AG10803 (cell line): ENCODE measurements around the gene AP3B2.

Source experiments
- DNase-seq: peaks from one replicate; pipeline ENCODE4 v3.0.0; 2010; ENCODE audit warnings: low read depth
- H3K4me3 ChIP-seq: 2 replicates; pipeline ENCODE4 v1.5.1; 2011; ENCODE audit warnings: mild to moderate bottlenecking, low read length, control low read depth
- TF ChIP-seq, protein P1 (sequence below): conservative IDR thresholded peaks from 2 replicates; pipeline ENCODE4 v1.5.1; 2011; ENCODE audit warnings: mild to moderate bottlenecking, low read length, control low read depth, inconsistent platforms

AP3B2 gene

DNA sequence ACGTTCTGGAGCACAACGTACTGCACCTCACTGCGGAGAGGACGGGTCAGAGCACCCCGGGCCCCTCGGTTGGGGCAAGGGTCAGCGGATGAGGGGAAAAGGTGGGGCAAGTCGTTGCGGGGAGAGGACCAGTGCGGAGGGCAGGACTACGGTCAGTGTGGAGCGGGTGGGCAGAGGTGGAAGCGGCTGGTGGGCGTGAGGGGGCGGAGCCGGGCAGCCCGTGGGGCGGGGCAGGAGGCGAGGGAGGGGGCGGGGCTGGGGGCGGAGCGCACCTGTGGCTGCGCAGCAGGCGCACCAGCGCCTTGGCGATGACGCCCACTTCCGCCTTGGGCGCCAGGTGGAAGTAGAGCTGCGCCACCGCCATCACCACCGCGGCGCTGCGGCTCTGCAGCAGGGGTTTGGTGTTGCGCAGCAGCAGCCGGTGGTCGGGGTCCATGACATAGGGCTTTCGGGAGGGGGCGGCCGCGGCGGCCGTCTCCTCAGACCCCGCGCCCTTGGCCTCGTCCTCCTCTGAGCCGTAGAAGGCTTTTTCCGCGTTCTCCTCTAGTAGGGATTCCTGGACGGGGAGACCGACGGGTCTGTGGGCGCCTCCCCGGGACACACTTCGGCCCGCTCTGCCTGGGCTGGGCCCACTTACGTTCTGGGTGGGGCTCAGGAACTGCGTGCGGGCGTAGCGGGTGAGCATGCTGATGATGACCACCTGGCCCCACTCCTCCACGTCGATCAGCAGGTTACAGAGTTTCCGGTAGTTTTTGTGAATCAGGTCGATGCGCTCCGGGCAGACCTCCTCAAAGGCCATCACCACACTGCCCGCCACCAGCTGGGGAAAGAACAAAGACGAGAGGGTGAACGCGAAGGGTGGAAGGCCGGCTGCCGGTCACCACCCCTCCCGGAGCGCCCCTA is 29.2 kb downstream of the AP3B2 start:
- H3K4me3 ChIP-seq: no peak overlapping the region
- DNase-seq: no peak

DNA sequence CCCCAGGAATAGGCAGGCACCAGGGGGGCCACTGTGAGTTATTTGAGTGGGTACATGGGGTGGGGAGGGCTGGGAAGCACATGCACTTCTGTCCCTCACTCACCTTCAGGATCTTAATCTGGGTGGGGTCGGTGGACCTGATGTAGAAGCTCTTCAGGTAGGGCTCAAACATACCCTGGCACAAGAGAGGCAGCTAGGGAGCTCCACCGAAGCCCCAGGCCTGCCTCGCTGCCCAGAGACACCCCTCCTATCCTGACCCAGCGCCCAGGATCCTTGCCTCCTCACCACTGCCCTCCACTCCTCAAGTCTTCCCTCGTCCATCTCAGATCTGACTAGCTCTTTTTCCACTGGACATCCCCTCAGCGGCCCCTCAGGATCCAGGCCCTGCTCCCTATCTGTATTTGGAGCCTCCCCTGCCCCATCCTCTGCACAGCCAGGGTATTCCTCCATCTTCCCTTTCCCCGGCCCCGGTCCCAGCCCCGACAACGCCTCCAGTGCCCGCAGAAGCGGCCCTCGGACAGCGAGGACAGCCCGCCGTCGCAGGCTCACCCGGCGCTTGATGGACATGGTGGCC is 30.0 kb downstream of the AP3B2 start:
- DNase-seq: no peak
- no peak overlapping the region for H3K4me3 ChIP-seq
- TF ChIP-seq, protein P1, sequence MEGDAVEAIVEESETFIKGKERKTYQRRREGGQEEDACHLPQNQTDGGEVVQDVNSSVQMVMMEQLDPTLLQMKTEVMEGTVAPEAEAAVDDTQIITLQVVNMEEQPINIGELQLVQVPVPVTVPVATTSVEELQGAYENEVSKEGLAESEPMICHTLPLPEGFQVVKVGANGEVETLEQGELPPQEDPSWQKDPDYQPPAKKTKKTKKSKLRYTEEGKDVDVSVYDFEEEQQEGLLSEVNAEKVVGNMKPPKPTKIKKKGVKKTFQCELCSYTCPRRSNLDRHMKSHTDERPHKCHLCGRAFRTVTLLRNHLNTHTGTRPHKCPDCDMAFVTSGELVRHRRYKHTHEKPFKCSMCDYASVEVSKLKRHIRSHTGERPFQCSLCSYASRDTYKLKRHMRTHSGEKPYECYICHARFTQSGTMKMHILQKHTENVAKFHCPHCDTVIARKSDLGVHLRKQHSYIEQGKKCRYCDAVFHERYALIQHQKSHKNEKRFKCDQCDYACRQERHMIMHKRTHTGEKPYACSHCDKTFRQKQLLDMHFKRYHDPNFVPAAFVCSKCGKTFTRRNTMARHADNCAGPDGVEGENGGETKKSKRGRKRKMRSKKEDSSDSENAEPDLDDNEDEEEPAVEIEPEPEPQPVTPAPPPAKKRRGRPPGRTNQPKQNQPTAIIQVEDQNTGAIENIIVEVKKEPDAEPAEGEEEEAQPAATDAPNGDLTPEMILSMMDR: no peak

More for the DNA sequence above, 29.2 kb downstream of the AP3B2 start:
- TF ChIP-seq, protein P1: no peak

DNA sequence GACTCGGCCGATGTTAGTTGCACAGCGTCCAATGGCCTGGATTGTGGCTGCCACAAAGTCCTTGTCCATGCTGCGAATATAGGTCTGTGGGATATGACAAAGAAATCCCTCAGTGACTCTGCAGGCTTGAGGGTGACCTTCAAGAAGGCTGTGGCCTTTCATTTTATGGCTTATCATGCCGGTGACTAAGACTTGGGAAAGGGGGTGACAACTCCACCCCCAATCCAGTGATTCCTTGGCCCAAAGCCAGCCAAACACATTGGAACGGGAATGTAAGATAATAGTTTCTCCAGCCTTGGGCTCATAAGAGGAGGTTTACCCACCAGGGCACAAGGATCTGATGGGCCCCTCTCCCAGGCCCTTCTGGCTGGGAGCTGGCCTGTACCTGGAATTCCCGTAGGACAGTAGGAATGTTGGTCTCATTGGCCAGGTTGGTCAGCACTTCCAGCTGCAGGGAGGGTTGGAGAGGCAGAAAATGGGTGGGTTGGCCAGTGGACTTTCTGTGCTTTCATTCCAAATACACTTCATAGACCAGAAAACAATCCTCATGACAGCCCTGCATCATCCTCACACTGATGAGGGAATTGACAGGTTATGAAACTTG is 31.9 kb downstream of the AP3B2 start:
- H3K4me3 ChIP-seq: no peak overlapping the region
- DNase-seq: no peak
- TF ChIP-seq, protein P1: no peak

DNA sequence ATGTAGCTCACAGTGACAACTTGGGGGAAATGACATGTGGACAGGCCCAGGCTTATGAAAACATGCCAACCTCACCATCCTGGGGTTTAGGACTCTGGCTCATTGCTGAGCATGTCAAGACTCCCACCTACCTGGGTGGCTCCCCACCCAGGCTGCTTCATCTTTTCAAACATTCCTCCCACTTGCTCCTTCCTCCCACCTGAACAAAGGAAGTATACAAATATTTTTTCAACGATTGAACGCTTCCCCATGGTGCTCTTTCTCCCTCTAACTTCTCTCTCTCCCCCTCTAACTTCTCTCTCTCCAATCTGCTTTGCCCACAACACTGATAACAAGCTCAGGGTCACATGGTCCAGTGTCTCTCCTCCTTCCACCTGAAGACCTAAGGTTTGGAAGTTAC is 34.8 kb downstream of the AP3B2 start:
- TF ChIP-seq, protein P1: no peak
- no peak for DNase-seq
- H3K4me3 ChIP-seq: no peak overlapping the region

DNA sequence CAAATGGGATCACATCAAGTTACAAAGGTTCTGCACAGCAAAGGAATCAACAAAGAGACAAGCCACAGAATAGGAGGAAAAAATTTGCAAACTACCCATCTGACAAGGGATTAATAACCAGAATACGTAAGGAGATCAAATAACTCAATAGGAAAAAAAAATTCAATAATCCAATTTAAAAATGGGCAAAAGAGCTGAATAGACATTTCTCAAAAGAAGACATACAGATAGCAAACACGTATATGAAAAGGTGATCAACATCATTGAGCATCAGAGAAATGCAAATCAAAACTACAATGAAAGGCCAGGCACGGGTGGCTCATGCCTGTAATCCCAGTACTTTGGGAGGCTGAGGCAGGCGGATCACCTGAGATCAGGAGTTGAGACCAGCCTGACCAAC is 39.0 kb downstream of the AP3B2 start:
- TF ChIP-seq, protein P1: no peak
- no peak overlapping the region for H3K4me3 ChIP-seq
- DNase-seq: no peak

DNA sequence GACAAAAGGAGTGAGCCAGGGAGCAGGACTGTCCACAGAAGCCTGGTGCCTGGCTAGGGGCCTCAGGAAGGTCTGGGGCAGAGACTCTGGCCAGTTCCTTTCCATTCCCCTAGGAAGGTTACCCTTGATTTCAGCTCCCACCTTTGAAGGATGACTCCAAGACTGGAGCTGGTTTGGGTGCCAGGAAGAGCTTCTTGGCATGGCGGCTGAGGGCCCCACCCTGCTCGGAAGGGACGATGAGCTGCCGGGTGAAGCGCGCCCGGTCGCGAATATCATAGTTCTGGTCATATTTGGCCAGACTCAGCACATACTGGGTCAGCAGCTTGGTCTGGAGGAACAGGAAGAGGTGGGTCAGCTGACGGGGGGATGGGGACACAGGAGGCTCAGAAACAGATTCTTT is 43.1 kb downstream of the AP3B2 start:
- DNase-seq: no peak
- H3K4me3 ChIP-seq: no peak overlapping the region
- TF ChIP-seq, protein P1: no peak
